GM19397 (cell line): ENCODE results near the gene CATSPER3.

ENCODE experiments used
- ATAC-seq: cut with Tn5 transposase; IDR thresholded peaks from one replicate; pipeline ENCODE4 v1.9.1; 2021; ENCODE audit warnings: mild to moderate bottlenecking, moderate library complexity; ENCODE audit not compliant: unreplicated experiment

Gene CATSPER3

DNA sequence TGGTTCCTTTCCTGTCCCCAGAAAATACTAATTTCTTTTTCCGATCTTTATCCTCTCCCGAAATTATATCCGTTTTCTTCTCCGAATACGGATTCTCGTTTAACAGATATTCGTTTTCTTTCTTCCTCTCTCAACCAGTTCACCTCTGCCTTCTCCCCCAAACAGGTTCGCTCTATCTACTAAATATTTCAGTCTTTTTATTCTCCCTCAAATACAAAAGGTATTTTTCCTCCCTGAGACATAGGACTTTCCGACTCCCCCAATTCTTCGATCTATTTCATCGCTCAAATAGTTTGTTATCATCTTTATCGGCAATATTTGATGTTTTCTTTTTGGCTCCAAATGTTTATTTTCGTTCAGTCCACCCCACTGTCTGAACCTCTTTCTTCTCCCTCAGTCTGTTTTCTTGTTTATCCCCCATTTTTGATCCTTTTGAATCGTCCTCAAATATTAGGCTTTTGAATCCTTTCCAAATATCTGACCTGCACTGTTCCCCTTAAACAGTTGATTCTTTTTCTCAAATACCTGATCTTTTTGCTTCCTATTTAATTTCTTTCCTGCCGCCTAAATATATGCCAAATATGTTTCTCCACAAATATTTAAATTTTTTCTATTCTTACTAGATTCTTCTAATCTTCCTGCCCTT is 61.9 kb downstream of the CATSPER3 start:
- ATAC-seq: no peak

DNA sequence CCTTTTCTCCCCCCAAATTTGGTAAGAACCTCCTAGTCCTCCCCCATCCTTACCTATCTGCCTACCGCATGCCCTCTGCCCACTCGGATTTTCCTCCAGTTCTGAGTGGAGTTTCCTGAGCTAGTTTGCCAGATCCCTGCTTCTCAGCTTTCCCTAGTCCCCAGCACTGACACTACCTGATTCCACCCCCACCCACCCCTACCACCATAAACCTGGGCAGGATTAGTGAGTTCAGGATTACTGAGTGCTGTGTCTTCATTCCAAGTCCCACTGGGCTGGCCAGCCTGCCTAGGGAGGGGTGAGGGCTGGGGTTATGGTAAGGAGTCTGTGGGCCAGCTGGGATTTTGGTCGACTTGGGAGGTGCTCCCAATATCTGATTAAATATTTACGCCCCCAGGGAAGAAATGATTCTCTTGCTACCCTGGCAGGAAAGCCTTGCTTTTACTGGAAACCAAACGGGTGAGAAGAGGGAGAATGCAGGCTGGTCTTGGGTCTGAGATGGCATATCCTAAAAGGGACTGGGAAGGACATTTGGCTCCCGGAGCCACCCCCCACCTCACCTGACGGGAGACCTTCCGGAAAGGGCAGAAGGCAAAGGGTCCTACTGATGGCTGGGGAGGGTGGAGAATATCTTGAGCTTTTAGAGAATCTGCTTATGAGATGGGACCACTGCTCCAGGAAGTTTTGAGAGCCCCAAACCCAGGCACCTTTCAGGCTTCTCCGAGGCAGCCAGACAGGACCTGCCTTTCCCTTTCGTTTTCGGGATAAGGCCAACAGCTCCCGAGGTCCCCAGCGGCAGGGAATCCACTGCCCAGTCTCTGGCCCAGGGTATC is 62.6 kb downstream of the CATSPER3 start:
- no peak for ATAC-seq

GRCh38 chr5:135030956-135031812 is 63.5 kb downstream of the CATSPER3 start:
- ATAC-seq: no peak

DNA sequence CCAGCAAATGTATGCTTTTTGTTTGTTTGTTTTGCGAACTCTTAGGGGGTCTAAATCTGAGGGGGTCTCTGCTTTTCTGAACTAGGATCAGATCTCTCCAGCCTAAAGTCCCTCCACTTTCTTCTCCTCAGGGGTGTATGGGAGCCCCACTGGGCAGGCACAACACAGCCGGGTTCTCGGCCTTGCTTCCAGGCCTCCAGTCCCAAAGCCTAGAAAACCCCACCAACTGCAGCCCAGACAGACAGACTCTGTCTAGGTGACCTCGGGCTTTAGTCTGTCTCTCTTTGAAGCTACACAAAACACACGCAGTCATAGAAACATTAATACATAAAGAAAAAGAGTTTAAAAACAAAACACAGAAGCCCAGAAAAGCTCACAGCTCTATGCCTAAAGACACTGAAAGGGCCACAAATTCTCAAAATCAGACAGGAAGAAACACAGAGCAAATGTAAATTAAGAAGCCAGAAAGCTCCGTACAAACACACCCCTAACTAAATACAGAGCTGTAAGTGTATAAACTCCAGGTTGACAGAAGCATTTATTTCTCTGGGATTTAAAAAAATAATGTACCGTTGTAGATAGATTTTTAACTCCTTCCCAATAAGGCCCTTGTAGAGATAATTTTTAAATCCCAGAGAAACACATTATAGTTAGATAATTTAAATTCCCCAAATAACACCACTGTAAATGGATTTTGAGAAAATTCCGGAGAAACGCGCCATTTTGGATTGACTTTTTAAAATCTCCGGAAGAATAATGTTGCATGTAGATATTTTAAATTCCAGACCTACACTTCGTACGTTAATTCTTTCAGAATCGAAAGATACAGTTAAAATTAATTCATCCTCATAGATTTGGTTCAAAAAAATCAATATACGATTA is 64.3 kb downstream of the CATSPER3 start:
- no peak for ATAC-seq

- no peak for ATAC-seq
Observed at GRCh38 chr5:135032695-135032998, 64.9 kb downstream of the CATSPER3 start.

- peak; percentile 20 for ATAC-seq
Observed at GRCh38 chr5:135032999-135033861, 65.5 kb downstream of the CATSPER3 start.

DNA sequence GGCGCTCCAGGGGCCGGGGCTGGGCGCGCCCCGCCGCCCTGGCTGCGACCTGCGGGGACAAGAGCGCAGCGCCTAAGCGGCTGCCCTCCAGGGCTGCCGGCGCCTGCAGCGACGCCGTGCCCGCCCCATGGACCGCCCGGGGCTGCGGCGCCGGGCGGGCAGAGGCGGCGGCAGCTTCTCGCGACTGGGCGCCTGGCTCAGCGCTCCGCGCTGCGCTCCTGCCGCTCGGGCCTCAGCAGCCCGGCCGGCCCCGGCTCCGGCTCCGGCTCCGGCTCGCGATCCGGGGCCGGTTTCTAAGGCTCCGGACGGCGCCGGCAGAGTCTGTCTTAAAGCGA is 66.2 kb downstream of the CATSPER3 start, which contains the start of gene PITX1:
PITX1 (minus strand) TSS at position 328 of the 335 bp plus-strand sequence. CDS start 347 bp downstream, outside the sequence.
- ATAC-seq: peak; percentile 27

GRCh38 chr5:135034236-135034962 is 66.7 kb downstream of the CATSPER3 start:
- peak; percentile 25 for ATAC-seq

DNA sequence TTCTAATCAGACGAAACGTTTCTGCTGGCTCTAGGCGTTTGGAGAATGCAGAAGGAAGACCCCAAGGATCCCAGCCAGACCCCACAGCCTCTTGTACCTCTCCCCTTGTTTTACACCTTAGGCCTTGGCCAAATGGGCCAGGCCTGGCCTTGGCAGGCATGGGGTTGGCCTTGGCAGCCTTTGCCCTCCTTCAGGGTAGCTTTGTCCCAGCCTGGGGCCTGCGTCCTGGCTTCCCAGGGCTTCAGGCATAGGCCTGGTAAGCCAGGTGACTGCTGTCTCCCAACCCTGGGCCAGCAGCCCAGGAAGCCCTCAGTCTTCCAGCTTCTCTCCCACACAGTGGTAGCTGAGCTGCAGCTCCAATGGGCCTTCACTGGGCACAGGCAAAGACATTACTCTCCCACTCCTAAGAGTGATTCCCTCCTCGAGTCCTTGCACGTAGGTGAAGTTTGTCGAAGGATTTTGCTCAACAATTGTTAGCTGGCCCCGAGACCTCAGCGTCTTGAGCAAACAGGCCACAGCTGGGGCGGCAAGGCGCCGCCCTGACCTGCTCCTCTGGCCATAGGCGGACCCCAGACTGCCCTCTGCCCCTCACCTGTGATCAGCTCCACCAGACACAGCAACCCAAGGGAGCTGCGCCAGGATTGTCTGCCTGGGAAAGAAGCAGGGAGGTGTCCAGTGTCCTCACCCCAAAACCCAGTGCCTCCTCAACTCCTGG is 67.4 kb downstream of the CATSPER3 start:
- no peak for ATAC-seq

- no peak for ATAC-seq
Observed at GRCh38 chr5:135035678-135036030, 67.9 kb downstream of the CATSPER3 start.

GRCh38 chr5:135036405-135036804 is 68.7 kb downstream of the CATSPER3 start:
- no peak for ATAC-seq

- ATAC-seq: no peak
Observed at GRCh38 chr5:135037519-135038204, 70.0 kb downstream of the CATSPER3 start.

DNA sequence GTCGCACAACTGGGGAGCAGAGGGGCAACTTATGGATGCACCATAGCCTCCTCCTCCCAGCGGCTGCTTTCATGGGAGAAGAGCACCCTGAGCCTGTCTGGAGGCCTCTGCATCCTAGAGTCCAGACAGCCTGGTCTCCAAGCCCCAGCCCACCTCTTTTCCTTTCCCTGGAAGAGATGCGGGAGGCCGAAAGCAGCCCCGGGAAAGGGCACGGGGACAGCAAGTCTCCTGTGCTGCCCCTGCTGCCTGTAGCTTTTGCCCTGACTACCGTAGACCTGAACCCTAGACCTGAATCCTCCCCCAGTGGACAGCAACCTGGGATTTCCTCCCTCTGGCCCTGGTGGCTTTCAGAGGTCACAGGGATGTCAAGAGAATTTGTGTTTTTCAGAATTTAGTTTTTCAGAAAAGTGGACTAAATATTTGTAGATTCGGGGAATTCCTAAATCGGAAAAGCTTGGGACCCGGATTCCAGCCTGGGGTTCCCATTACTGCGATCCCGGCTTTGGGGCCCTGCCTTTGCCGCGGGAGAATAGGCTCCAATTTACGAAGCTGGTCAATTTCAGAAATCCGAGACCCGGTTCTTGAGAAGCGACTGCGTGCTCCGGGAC is 70.6 kb downstream of the CATSPER3 start:
- no peak for ATAC-seq

DNA sequence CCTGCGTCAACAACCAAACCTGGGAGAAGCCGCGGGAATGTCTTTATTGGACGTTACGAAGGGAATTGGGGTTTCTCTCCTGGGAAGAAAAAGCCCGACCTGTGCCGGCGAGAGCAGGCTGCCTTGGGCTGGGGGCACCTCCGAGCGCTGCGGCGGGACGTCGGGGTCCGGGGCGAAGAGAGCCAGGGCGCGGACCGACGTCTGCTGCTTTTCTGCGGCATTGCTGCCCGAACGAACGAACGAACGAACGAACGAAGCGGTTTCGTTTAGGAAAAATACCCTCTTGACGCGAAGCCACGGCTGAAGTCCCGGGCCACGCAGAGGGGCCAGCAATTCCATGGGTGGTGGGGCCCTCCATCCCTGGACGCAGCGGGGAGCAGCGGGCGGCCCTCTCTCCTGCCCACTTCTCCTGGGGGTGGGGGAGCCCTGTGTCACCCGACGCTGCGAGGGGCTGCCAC is 71.1 kb downstream of the CATSPER3 start:
- no peak for ATAC-seq

GRCh38 chr5:135039271-135040033 is 71.7 kb downstream of the CATSPER3 start:
- ATAC-seq: no peak

DNA sequence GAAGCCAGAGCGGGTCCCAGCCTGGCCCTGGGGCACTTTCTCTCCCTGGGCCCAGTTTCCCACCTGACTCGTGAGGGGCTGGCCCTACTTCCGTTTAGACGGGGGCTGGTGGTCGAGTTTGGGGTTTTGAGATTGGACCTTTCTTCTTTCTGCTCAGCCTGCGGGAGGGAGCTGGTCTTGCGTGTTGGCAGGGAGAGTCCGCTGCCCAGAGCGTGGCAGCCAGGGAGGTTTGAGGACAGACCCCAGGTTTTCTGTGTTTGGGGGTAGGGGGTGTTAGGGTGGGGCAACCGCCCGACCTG is 72.3 kb downstream of the CATSPER3 start:
- no peak for ATAC-seq
